ENCODE results near the gene MPZ.
"Not testable (repeated sequence)": the region's sequence is repeated elsewhere in the genome, so short reads cannot be mapped to it uniquely, and the experiment has no call there.

MPZ gene

DNA sequence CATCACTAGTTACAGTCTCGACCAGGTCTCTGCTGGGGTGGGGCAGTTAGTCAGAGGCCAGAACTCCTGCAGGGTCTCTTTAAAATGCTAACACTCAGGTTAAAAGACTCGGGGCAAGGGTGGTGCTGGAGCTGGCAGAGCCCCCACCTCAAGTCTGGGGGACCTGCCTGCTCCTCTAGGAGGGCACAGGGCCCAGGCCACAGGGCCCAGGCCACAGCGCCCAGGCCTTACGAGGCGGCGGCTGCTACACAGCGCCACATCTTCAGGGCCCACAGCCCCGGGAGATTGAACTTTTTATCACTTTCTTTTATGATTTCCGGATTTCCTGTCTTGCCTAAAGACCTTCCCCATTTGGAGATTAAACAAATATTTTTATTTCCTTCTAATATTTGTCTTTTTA lies 10.4 kb downstream of the MPZ start:
- DNase-seq, result no peak

DNA sequence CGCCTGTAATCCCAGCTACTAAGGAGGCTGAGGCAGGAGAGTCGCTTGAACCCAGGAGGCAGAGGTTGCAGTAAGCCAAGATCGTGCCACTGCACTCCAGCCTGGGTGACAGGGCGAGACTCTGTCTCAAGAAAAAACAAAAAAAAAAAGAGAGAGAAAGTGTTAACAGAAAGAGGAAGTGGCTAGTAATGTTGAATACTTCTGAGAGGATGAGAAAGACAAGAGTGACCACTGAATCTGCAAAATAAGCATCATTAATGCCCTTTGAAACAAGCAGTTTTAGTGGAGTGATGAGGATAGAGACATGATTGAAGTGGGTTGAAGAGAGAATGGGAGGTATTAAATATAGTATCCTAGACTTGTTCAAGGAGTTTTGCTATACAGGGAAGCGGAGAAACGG lies 11.7 kb downstream of the MPZ start:
- DNase-seq, result no peak

DNA sequence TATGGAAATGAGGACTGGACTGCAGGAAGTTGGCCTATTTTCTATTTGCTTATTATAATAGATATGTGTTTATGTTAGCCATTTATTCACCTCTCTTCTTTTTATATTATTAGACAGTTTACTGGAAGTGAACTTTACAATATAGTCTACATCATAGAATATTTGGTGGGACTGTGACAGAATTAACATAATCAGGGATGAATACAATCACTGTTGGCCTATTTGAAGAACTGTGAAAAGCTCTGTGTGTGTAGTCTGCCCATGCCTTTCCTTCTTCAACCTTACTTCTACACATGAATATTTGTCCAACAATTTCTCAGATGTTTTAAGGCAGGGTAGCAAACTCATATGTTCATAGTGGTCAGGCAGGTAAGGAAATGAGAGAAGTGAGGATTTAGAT lies 12.4 kb downstream of the MPZ start:
- DNase-seq, result no peak

DNA sequence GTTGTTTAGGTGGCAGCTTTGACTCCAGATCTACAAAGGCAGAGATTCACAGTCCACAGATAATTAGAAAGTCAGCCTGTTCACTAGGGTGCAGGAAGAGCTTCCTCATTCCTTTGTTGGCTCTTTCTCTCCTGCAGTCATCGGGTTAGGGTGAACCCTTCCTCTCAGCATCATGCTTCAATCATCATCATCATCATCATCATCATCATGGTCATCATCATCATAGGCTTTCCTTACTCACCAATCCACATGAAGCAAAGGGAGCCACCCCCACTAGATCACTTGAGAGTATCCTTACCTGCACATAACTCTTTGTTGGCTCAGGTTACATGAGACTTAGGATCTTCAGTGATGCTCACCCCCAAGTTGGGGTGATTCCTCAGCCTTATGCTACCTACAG lies 19.0 kb downstream of the MPZ start:
- no peak for DNase-seq

DNA sequence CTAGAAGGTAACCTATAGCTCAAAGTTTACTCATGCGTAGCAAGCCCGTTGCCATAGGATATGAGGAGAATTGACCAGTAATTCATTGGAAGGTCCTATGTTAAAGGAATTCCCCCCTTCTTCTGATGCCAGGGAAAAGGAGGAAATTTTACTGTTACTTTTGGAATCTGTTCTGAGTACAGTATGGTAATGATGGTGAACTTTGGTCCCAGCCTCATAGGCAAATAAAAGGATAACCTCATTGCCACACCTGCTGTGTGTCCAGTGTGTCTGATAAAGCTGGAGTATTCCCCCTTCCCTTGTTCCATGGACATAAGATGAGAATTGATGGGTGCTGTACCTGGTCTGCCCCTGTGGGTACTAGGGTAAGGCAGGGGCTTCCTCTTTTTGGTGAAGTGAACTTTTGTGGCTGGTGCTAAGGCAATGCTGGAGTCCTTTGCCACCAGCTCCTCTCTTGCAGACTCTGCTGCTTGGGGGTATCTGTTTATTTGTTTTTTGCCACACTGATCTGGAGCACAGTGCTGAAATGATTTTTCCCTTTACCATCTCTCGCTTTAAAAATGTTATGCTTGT lies 22.2 kb downstream of the MPZ start:
- DNase-seq, result no peak

DNA sequence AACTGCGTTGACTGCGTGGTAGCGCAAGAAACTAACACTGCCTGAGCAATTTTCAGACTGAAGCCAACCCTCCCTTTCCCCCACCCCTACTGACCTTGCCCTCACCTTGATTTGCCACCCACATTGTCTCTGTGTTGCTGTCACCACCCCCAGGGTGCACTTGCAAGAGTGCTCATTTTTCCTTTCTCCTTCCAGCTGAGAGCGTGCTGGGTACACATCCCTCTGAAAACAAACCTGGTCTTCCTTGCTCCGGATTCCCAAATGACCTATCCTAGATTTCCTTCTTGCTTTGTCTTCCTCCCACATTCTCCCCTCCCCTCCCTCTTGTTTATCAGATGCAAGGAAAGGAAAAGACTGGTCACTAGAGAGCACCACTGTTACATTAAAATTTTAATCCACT lies 24.2 kb downstream of the MPZ start:
- DNase-seq, result no peak

DNA sequence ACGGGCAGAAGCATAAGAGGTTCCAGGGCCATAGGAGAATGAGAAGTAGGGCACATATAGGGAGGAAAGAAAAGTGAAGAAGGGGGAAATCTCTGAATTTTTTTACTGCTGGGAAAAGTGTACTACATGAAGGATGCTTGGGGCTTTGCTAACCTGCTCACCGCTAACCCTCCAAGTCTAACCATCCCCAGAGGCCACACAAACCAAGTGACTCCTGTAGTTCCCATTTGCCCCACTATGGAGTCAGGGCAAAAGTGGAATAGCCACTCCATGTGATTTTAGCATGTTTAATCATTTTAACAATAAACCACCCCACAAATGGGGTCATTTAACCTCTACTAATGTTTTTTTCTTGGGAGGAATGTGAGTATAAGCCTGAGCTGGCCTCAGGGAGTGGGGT lies 24.7 kb downstream of the MPZ start:
- no peak for DNase-seq

DNA sequence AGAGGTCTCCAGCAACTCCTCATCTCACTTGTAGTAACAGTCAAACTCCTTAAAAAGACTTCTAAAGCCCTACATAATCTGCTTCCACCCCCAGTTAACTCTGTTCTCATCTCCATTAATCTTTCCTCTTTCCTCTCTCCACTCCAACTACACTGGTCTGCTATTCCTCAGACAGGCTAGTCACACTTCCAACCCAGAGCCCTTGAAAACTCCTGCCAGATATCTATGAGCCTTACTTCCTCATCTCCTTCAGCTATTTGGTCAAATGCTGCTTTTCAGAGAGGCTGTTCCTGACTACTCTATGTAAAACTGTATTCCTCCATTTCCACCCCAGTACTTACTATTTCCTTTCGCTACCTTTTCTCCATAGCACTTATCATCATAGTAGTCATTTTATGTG lies 26.8 kb downstream of the MPZ start:
- DNase-seq, result no peak

DNA sequence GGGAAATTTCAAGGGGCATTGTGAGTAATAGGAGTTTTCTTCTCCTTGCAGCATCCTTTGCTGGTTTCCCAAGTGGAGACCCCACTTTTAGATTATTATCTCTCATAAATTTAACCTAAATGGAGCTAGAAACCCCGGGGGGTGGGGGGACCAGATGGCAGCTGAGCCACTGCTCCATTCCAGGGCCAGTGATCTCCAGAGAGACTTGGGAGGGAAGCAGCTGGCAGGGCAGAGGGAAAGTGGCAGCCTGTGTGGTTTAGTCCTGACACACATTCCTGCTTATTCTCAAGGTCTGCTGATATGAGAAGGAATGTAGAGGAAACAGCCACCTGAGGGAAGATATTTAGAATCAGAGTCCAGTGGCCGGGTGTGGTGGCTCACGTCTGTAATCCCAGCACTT lies 34.9 kb downstream of the MPZ start:
- no peak for DNase-seq

DNA sequence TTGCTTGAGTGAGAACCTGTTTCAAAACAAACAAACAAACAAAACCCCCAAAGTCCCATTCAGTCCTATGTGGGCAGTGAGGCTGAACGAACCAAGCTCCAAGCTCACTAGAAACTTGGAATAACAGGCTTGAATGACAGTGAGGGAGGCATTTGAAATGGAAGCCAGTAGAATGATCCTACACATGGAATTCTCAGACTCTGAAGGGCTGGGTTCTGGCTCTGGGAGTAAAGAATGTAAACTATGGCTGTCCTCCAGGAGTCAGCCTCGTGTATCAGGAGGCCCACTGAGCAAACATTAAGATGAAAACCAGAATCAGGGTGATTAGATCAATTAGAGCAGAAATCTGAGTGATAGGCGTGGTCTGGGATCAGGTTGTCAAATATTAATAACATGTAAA lies 36.4 kb downstream of the MPZ start:
- no peak for DNase-seq

DNA sequence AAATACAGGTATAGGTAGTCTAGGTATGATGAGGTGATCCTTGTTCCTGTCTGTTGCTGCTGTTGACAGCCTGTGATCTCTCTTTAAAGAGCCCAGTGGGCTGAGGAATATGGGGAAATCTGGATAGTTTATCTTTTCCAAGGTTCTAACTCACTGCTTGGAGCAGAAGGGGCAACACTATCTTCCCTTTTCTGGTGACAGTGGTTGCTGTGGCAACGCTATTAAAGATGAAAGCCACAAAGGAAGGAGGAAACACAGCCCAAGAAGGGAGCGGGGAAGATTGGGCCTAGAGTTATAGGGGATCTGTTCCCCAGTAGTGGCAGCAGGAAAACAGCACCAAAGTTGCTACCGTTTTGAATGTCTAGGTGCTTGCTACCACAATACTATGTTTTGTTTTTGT lies 42.4 kb downstream of the MPZ start:
- DNase-seq, result no peak

DNA sequence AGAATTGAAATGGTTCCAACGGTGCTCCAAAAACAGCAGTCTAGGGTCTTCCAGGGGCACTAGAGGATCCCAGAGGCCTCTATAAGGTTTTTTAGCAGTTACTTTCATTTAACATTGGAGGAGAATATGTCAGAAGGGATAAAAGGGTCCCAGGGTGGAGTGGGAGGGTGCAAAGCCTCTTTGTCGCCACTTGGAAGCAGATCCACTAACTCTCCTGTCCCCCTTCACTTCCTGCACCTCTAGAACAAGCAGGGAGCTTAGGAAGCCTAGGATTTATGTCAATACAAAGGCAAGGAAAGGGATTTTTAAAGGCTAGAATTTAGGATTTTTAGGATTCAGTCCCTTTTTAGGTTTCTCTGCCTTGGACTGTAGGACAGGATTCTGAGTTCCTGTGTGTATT lies 42.9 kb downstream of the MPZ start:
- DNase-seq, result no peak

DNA sequence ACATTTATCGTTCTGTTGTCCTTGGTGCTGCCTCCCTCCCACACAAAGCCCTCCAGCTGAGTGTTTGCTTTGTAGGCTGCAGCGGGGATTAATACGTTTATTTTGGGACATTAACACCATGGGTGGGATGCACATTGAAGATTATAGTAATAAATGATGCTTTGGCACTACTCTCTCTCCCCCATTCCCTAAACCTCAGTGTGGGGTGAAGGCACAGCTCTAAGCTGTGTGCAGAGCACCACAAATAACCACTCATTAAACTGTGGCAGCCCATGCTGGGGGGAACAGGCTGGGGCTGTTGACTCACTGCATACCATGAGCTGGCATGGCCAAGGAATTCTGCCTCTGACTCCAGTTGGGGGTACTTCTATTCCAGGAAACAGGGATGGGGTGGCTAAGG lies 43.6 kb downstream of the MPZ start:
- DNase-seq, result no peak

DNA sequence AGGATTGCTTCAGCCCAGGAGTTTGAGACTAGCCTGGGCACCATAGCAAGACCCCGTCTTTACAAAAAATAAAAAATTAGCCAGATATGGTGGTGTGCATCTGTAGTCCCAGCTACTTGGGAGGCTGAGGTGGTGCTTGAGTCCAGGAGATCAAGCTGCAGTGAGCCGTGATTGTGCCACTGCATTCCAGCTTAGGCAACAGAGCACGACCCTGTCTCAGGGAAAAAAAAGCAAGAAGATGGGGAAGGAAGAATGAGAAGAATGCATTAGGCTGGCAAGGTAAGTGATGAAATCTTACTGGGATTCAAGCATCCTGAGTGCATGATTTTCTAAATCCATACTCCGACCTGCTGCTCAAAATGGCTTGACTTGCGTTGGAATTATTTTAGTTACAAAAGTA lies 44.5 kb downstream of the MPZ start:
- no peak for DNase-seq

DNA sequence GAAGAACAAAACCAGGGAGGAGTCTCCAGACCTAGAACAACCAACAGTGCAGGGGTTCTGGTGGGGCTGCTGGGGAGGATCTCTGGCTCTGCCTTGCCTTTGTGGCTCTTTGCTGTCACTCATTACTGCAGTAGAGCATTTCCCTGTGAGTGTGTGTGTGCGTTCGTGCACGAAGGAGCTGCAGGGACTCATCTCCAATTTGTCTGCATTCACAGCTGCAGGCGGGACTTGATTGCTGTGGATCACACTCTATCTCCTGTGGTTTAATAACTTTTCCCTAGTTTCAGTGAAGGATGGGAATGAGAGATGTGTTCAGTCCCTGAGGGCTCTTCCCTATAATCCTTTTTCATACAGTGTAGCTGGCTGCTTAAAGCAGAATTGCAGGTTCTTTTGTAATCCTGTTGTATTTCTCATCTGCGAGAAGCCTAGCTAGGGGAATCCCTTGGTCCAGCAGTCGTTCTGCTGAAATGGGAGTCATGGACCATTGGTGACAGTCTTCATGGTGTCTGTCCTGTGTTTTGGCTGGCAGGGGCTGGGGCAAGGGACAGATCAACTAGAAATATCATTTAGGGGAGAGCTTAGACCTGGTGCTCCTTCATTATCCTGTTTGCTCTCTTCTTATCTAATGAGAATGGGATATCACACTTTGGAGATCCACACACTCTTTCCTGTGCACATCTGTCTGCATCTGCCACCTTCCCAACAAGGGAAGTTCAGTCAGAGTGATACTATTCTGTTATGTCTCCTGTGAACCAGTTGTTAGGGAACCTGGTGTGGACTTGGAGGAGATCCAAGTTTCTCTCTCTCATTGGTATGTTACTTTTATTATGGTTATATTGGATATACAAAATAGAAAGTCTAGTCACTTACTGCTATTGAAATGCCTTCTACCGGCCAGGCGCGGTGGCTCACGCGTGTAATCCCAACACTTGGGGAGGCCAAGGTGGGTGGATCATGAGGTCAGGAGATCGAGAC lies 48.2 kb downstream of the MPZ start:
- no peak for DNase-seq

DNA sequence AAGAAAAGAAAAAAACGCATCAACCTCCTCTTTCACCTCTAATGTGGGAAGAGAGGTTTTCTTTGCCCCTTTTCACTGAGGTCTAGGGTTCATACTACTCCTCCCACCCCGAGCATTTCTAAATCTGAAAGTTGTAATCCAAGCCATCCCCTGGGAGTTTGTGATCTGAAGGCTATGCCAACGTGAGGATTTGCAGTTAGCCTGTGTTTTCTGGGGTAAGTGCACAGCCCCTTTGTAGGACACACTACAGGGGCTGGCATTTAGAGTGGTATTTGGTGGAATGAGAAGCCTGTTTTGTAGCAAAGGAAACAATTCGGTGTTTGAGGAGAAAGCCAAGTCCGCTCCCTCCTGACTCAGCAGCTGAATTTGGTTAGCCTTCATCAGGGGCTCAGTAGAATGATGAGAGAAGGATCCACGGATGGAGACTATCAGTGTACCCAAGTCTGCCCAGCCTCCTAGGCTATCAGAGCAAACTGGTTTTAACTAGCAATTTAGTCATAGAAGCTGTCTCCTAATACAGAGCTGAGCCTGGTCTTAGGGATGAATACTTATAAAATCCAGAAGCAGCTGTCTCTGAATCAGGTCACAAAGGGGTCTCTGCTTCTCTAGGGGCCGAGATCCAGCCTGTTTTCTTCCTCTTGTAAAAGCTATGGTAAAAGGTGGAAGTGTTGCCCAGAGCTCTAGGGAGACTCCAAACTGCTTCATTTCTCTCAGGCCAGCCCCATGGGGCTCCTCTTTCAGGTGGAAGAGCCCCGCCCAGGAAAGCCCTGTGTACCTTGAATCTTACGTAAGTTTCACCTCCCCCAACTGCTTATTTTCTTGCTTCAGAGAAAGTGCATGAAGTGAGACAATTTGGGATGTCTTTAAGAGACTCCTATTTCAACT lies 49.1 kb downstream of the MPZ start:
- DNase-seq, result no peak

DNA sequence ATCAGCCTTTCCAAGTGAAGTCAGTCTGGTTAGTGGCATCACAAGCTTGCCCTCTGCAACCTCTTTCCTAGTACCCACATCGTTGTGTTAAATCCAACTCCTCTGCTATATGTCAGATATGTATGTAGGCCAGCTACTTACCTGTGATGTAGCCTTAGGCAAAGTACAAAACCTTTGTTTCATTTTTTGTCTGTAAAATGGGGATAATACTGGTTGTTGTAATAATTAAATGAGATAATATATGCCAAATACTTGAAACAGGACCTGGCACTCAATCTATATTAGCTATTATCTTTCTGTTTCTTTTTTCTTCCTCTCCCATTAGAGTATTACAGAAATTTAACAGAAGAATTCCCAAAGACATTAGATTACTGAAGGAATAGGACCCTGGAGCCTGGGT lies 50.0 kb downstream of the MPZ start:
- DNase-seq, result no peak

DNA sequence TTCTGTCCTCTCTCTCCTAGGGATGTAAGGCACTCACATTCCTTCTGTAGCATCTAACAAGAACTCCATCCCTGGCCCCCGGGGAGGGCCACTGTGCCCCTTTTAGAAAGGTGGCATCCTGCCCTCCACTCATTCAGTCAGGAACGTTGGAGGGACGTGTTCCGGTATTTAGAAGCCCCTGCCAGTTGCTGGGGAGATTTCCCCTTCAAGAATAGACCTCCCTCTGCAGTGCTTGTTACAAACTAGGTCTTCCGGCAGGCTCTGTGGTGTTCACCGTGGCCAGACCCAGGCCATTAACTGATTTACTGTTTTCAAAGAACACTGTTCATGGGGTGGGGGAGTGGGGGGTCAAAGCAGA lies 50.4 kb downstream of the MPZ start:
- no peak for DNase-seq

DNA sequence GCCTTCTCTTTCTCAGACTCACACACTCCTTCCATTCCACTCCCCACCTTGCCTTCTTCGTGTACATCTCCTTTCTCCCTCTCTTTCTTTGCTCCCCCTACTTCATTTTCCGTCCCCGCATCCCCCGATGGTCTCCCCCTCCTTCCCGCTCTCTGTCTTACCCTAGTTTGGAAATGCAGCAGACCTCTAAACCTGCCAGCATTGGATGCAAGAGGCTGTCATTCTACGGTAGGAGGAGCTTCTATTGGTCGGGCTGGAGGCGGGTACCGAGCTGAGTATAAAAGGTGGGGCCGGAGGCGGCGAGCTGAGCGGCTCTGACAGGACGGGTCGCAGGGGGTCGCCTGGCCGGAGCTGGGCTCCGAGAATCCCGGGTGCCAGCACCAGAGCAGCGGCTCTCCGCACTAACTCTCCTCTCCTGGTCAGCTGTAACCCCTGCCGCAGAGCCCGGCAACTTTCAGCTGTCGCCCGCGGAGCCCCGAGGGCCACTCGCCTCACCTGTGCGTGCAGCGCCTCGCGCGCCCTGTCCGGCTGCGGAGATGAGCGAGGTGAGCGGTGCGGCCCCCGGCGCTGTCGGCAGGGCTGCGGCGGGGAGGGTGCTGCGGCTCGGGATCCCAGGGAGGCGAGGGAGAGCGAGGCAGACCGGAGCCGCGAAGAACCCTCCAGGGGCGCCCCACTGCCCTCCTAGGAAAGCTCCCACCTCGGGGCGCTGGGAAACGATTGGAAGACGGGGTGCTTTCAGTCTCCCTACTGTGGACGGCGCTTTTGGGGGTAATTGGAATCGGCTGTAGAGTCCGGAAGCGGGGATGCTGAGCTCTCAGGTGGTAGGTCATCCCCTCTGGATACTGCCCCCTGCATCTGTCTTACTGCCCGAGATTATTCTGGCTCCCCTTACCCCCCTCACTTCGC lies 51.1 kb downstream of the MPZ start, which contains the start of gene PCP4L1:
Gene PCP4L1, plus strand, starts transcription at position 307 of the 906 bp plus-strand sequence. Its CDS starts 230 bp downstream, at position 537.
- peak; percentile 92 for DNase-seq

DNA sequence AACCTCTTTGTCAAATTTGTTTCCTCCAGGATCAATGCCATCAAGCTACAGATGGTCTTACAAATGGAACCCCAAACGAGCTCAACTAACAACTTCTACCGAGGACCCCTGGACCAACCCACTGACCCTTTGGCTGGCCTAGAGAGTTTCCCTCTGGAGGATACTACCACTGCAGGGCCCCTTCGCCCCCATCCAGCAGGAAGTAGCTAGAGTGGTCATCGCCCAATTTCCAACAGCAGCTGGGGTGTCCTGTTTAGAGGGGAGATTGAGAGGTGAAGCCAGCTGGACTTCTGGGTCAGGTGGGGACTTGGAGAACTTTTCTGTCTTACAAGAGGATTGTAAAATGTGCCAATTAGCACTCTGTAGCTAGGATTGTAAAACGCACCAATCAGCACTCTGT lies 52.7 kb downstream of the MPZ start:
- not testable (repeated sequence) for DNase-seq

DNA sequence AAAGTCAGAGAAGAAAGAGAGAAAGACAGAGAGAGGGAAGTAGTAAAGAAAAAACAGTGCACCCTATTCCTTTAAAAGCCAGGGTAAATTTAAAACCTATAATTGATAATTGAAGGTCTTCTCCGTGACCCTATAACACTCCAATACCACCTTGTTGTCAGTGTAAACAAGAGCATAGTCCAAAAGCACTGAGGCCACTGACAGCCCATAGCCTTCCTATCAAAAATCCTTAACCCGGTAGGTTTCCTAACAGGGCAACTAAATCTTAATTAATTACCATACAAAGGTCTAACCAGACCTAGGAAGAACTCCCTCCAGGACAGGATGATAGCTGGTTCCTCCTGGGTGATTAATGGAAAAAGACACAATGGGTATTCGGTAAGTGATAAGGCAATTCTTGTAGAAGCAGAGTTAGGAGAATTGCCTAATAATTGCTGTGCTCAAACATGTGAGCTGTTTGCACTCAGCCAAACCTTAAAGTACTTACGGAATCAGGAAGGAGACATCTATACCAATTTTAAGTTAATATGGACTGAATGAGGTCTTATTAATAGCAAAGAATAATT lies 53.7 kb downstream of the MPZ start:
- DNase-seq, result not testable (repeated sequence)

DNA sequence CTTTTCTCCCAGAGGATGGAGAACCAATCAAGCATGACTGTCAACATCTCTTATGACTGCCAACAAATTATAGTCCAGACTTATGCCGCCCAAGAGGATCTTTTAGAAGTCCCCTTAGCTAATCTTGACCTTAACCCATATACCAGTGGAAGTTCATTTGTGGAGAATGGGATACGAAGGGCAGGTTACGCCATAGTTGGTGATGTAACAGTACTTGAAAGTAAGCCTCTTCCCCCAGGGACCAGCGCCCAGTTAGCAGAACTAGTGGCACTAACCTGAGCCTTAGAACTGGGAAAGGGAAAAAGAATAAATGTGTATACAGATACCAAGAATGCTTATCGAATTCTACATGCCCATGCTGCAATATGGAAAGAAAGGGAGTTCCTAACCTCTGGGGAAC lies 54.5 kb downstream of the MPZ start:
- not testable (repeated sequence) for DNase-seq
